Measurements from ENCODE around the gene MACF1. TPM values are rescaled to one million over a fixed set of nuclear protein-coding genes. Genes with fewer than 3 reads are reported as not detected.

Gene MACF1
- total RNA-seq, 1 experiment from 2014 or later: 189 TPM

DNA sequence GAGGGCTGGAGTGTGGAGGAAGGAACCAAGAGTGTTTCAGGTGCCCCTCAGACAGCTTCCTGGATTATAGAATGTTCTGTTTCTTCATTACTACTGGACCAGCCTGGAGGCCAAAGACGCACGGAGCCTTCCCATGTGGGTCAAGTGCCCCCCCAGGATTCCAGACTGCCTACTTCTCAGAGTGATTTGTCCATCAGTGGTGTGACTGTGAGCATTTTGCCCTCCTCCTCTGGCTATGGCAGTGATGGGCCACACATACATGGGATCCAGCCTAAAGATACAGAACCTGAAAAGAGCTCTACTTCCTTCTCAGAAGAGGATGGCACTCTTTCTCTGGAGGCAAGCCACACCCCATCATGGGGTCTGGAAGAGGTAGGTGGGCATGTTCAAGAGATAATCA lies 64.9 kb downstream of the MACF1 start:
- Histone ChIP-seq H3K27me3 (ENCODE audit: insufficient read depth, low read depth) (no peaks in the 10 kb centered on the region), H3K79me2 (ENCODE audit: low read depth) (no peaks in the 10 kb centered on the region), H3F3A (ENCODE audit: insufficient read depth, low read depth) (no peaks in the 10 kb centered on the region), H3K36me3 (ENCODE audit: low read depth) (no peaks in the 10 kb centered on the region), H3K9me2 (ENCODE audit: insufficient read depth) (no peaks in the 10 kb centered on the region; the same call in 1 of the 2 replicates), H3K27ac (no peak overlapping the region), H4K20me1 (ENCODE audit: insufficient read depth) (peaks cover 7% of the 10 kb centered on the region; the same call in 1 of the 2 replicates), H3K4me2 (no peak overlapping the region), H3K4me3 (no peak overlapping the region), H3K4me1 (replicated peaks; ENCODE audit: insufficient read depth) (no peaks in the 10 kb centered on the region), H2AFZ (no peak overlapping the region), H3K9me3 (ENCODE audit: insufficient read depth, low read depth) (no peaks in the 10 kb centered on the region)
- intact Hi-C loops (cut with micrococcal nuclease; ENCODE audit: unreplicated experiment): loop anchor here (10.0 kb wide), 1 partner anchor 385 kb away; no protein-coding TSS in a partner anchor
- ChIA-PET CTCF (no interaction called here), POLR2A (ENCODE audit: unreplicated experiment) (interaction anchor here (0.6 kb wide), 1 partner anchor 153 kb away, joined by 3 read pairs; no protein-coding TSS in a partner anchor)
- no peak for DNase-seq
- TF ChIP-seq CTCF (conservative IDR thresholded peaks at IDR 0.05) (no peak), EZH2 (IDR thresholded peaks at IDR 0.05; ENCODE audit: low read depth) (no peak)
- no TSS peak for BruUV-seq (replicated peaks)

- TF ChIP-seq EZH2 (IDR thresholded peaks at IDR 0.05; ENCODE audit: low read depth) (no peak), CTCF (conservative IDR thresholded peaks at IDR 0.05) (no peak)
- Histone ChIP-seq H3K4me2 (no peak overlapping the region), H3K9me2 (ENCODE audit: insufficient read depth) (no peaks in the 10 kb centered on the region; the same call in 1 of the 2 replicates), H3K27ac (no peak overlapping the region), H3K4me1 (replicated peaks; ENCODE audit: insufficient read depth) (no peaks in the 10 kb centered on the region), H3K4me3 (no peak overlapping the region), H3K9me3 (ENCODE audit: insufficient read depth, low read depth) (no peaks in the 10 kb centered on the region), H3F3A (ENCODE audit: insufficient read depth, low read depth) (no peaks in the 10 kb centered on the region), H4K20me1 (ENCODE audit: insufficient read depth) (peaks cover 7% of the 10 kb centered on the region; the same call in 1 of the 2 replicates), H3K36me3 (ENCODE audit: low read depth) (no peaks in the 10 kb centered on the region), H3K27me3 (ENCODE audit: insufficient read depth, low read depth) (no peaks in the 10 kb centered on the region), H2AFZ (no peak overlapping the region), H3K79me2 (ENCODE audit: low read depth) (no peaks in the 10 kb centered on the region)
- ChIA-PET POLR2A (ENCODE audit: unreplicated experiment) (interaction anchor here (0.6 kb wide), 1 partner anchor 153 kb away, joined by 3 read pairs; no protein-coding TSS in a partner anchor), CTCF (no interaction called here)
- no TSS peak for BruUV-seq (replicated peaks)
- no peak for DNase-seq
- intact Hi-C loops (cut with micrococcal nuclease; ENCODE audit: unreplicated experiment): loop anchor here (10.0 kb wide), 1 partner anchor 385 kb away; no protein-coding TSS in a partner anchor
Measured at GRCh38 chr1:39269791-39270342, 65.4 kb downstream of the MACF1 start.

DNA sequence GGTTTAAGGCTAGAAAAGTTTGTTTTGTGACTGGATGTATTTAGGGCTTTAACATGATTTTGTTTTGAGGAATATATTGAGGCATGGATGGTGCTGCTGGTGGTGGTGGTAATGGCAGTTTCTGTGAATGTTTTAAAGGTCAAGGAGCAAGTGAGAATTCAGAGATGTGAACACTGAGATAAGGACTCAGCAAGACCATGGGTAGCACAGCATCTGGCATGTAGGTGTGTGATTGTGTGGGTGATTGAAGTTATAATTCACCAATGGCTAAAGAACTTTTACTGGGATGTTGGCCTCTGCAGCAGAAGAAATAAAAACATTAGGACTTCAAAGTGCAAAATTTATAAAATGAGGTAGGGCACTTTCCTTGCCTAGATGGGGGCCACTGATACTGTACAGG lies 65.9 kb downstream of the MACF1 start:
- no peaks in the 10 kb centered on the region for H3K9me3 ChIP-seq (ENCODE audit: insufficient read depth, low read depth)
- ChIA-PET POLR2A (ENCODE audit: unreplicated experiment) (no interaction called here), CTCF (no interaction called here)
- H3K27me3 ChIP-seq (ENCODE audit: insufficient read depth, low read depth): no peaks in the 10 kb centered on the region
- DNase-seq: no peak
- H4K20me1 ChIP-seq (ENCODE audit: insufficient read depth): peaks cover 7% of the 10 kb centered on the region; the same call in 1 of the 2 replicates
- H3K4me1 ChIP-seq (replicated peaks; ENCODE audit: insufficient read depth): no peaks in the 10 kb centered on the region
- H3F3A ChIP-seq (ENCODE audit: insufficient read depth, low read depth): no peaks in the 10 kb centered on the region
- H3K9me2 ChIP-seq (ENCODE audit: insufficient read depth): no peaks in the 10 kb centered on the region; the same call in 1 of the 2 replicates
- H2AFZ ChIP-seq: no peak overlapping the region
- no TSS peak for BruUV-seq (replicated peaks)
- TF ChIP-seq EZH2 (IDR thresholded peaks at IDR 0.05; ENCODE audit: low read depth) (no peak), CTCF (conservative IDR thresholded peaks at IDR 0.05) (no peak)
- intact Hi-C loops (cut with micrococcal nuclease; ENCODE audit: unreplicated experiment): no loop called here
- H3K79me2 ChIP-seq (ENCODE audit: low read depth): no peaks in the 10 kb centered on the region
- no peaks in the 10 kb centered on the region for H3K36me3 ChIP-seq (ENCODE audit: low read depth)
- no peak overlapping the region for H3K4me3 ChIP-seq
- no peak overlapping the region for H3K4me2 ChIP-seq
- H3K27ac ChIP-seq: no peak overlapping the region

Data from PC-9 (cell line).